ENCODE results near the gene VANGL1.
"Not testable (repeated sequence)": the region's sequence is repeated elsewhere in the genome, so short reads cannot be mapped to it uniquely, and the experiment has no call there.

Gene VANGL1

GRCh38 chr1:115641762-115642167 lies at the start of gene VANGL1:
VANGL1 (plus strand) TSS chr1:115641970; CDS start chr1:115651414, 9,444 bp downstream.
- no peak for DNase-seq

- DNase-seq: no peak
Measured at GRCh38 chr1:115592264-115592663, 49.5 kb upstream of the VANGL1 start.

- DNase-seq: no peak
Measured at GRCh38 chr1:115593365-115594259, 48.2 kb upstream of the VANGL1 start.

GRCh38 chr1:115594600-115594999 lies 47.2 kb upstream of the VANGL1 start:
- DNase-seq: no peak

GRCh38 chr1:115595279-115596079 lies 46.3 kb upstream of the VANGL1 start:
- DNase-seq: peak; percentile 44

GRCh38 chr1:115596080-115596780 lies 45.5 kb upstream of the VANGL1 start:
- DNase-seq: no peak

- no peak for DNase-seq
Measured at GRCh38 chr1:115604508-115604907, 37.3 kb upstream of the VANGL1 start.

- no peak for DNase-seq
Measured at GRCh38 chr1:115606305-115606704, 35.5 kb upstream of the VANGL1 start.

GRCh38 chr1:115609021-115609420 lies 32.7 kb upstream of the VANGL1 start:
- DNase-seq: no peak

- no peak for DNase-seq
Measured at GRCh38 chr1:115613767-115614166, 28.0 kb upstream of the VANGL1 start.

- no peak for DNase-seq
Measured at GRCh38 chr1:115620453-115620852, 21.3 kb upstream of the VANGL1 start.

- no peak for DNase-seq
Measured at GRCh38 chr1:115620950-115621349, 20.8 kb upstream of the VANGL1 start.

- no peak for DNase-seq
Measured at GRCh38 chr1:115624859-115625258, 16.9 kb upstream of the VANGL1 start.

GRCh38 chr1:115630342-115630741 lies 11.4 kb upstream of the VANGL1 start:
- DNase-seq: no peak

GRCh38 chr1:115632251-115633026 lies 9.3 kb upstream of the VANGL1 start:
- DNase-seq: no peak

- not testable (repeated sequence) for DNase-seq
Measured at GRCh38 chr1:115633606-115634005, 8.2 kb upstream of the VANGL1 start.

- not testable (repeated sequence) for DNase-seq
Measured at GRCh38 chr1:115637247-115637646, 4.5 kb upstream of the VANGL1 start.

GRCh38 chr1:115640384-115640783 lies 1.4 kb upstream of the VANGL1 start:
- no peak for DNase-seq

GRCh38 chr1:115642168-115643072 lies 650 bp downstream of the VANGL1 start:
- DNase-seq: no peak

GRCh38 chr1:115643225-115643624 lies 1.5 kb downstream of the VANGL1 start:
- DNase-seq: no peak

- DNase-seq: no peak
Measured at GRCh38 chr1:115643666-115644065, 1.9 kb downstream of the VANGL1 start.
